HUES48 (cell line): ENCODE results near the gene HOXB8.
A peak's percentile ranks its signal among the peaks of the same experiment; 100 is the strongest.

Experiments
- H3K27ac ChIP-seq: one replicate; pipeline ENCODE4 v1.7.0; 2013; ENCODE audit warnings: low read depth, low read length, inconsistent platforms
- H3K27me3 ChIP-seq: 2 replicates; pipeline ENCODE4 v1.6.1; 2013; ENCODE audit warnings: mild to moderate bottlenecking, low read length; ENCODE audit not compliant: control insufficient read depth, insufficient read depth
- H3K36me3 ChIP-seq: 2 replicates; pipeline ENCODE4 v1.6.1; 2013; ENCODE audit warnings: low read length; ENCODE audit not compliant: control insufficient read depth, insufficient read depth
- H3K4me1 ChIP-seq: 2 replicates; pipeline ENCODE4 v1.6.1; 2013; ENCODE audit warnings: mild to moderate bottlenecking, low read length; ENCODE audit not compliant: control insufficient read depth, insufficient read depth
- H3K4me3 ChIP-seq: 2 replicates; pipeline ENCODE4 v1.5.1; 2013; ENCODE audit warnings: mild to moderate bottlenecking, low read depth, low read length
- H3K9ac ChIP-seq: 2 replicates; pipeline ENCODE4 v1.6.1; 2013; ENCODE audit warnings: mild to moderate bottlenecking, low read depth, low read length, moderate library complexity
- H3K9me3 ChIP-seq: 2 replicates; pipeline ENCODE4 v1.6.1; 2013; ENCODE audit warnings: low read length; ENCODE audit not compliant: control insufficient read depth, insufficient read depth

HOXB8 gene

GRCh38 chr17:48612854-48613691 is 2.0 kb downstream of the HOXB8 start:
- Histone ChIP-seq H3K4me1 (peaks cover 7% of the 10 kb centered on the region; the same call in 1 of the 2 replicates), H3K9me3 (no peaks in the 10 kb centered on the region), H3K27ac (no peak overlapping the region), H3K27me3 (peaks cover 100% of the 10 kb centered on the region), H3K4me3 (no peak overlapping the region), H3K9ac (no peak overlapping the region), H3K36me3 (no peaks in the 10 kb centered on the region)

- Histone ChIP-seq H3K27me3 (peaks cover 100% of the 10 kb centered on the region), H3K9ac (no peak overlapping the region), H3K4me1 (peaks cover 7% of the 10 kb centered on the region; the same call in 1 of the 2 replicates), H3K9me3 (no peaks in the 10 kb centered on the region), H3K4me3 (no peak overlapping the region), H3K36me3 (no peaks in the 10 kb centered on the region), H3K27ac (no peak overlapping the region)
Observed at GRCh38 chr17:48612456-48612853, 2.6 kb downstream of the HOXB8 start.

GRCh38 chr17:48611681-48612455 is 3.2 kb downstream of the HOXB8 start:
- no peaks in the 10 kb centered on the region for H3K9me3 ChIP-seq
- H3K27ac ChIP-seq, result no peak overlapping the region
- H3K27me3 ChIP-seq, result peaks cover 100% of the 10 kb centered on the region
- peaks cover 7% of the 10 kb centered on the region; the same call in 1 of the 2 replicates for H3K4me1 ChIP-seq
- H3K4me3 ChIP-seq, result no peak overlapping the region
- no peaks in the 10 kb centered on the region for H3K36me3 ChIP-seq
- H3K9ac ChIP-seq, result no peak overlapping the region

- 0 out of 2 replicates have a peak overlapping the region, but pooled peaks have one; percentile 51 for H3K4me3 ChIP-seq
Observed at GRCh38 chr17:48611213-48611612, 3.9 kb downstream of the HOXB8 start.

GRCh38 chr17:48610282-48611211 is 4.5 kb downstream of the HOXB8 start, which contains the start of gene HOXB7:
TSS of gene HOXB7 (minus strand) at chr17:48611017. CDS start at chr17:48610918, 99 bp downstream.
- Histone ChIP-seq H3K27me3 (peaks cover 100% of the 10 kb centered on the region), H3K36me3 (no peaks in the 10 kb centered on the region), H3K4me3 (peak within 1 kb of the TSS; percentile 51), H3K9me3 (no peaks in the 10 kb centered on the region), H3K27ac (no peak within 1 kb of the TSS), H3K9ac (no peak within 1 kb of the TSS), H3K4me1 (peaks cover 7% of the 10 kb centered on the region; the same call in 1 of the 2 replicates)

More at GRCh38 chr17:48611213-48611612, 3.9 kb downstream of the HOXB8 start:
- no peak overlapping the region for H3K9ac ChIP-seq
- no peak overlapping the region for H3K27ac ChIP-seq
- no peaks in the 10 kb centered on the region for H3K36me3 ChIP-seq
- H3K9me3 ChIP-seq, result no peaks in the 10 kb centered on the region
- peaks cover 100% of the 10 kb centered on the region for H3K27me3 ChIP-seq
- peaks cover 7% of the 10 kb centered on the region; the same call in 1 of the 2 replicates for H3K4me1 ChIP-seq

GRCh38 chr17:48609759-48610281 is 5.3 kb downstream of the HOXB8 start:
- Histone ChIP-seq H3K4me1 (peaks cover 7% of the 10 kb centered on the region; the same call in 1 of the 2 replicates), H3K36me3 (no peaks in the 10 kb centered on the region), H3K4me3 (no peak overlapping the region), H3K27me3 (peaks cover 100% of the 10 kb centered on the region), H3K9me3 (no peaks in the 10 kb centered on the region), H3K27ac (no peak overlapping the region), H3K9ac (no peak overlapping the region)

- Histone ChIP-seq H3K36me3 (no peaks in the 10 kb centered on the region), H3K4me1 (peaks cover 7% of the 10 kb centered on the region; the same call in 1 of the 2 replicates), H3K9me3 (no peaks in the 10 kb centered on the region), H3K4me3 (no peak overlapping the region), H3K9ac (no peak overlapping the region), H3K27me3 (peaks cover 100% of the 10 kb centered on the region), H3K27ac (no peak overlapping the region)
Observed at GRCh38 chr17:48609033-48609432, 6.1 kb downstream of the HOXB8 start.

- H3K9ac ChIP-seq, result no peak overlapping the region
- H3K27me3 ChIP-seq, result peaks cover 100% of the 10 kb centered on the region
- H3K4me1 ChIP-seq, result peaks cover 7% of the 10 kb centered on the region; the same call in 1 of the 2 replicates
- no peak overlapping the region for H3K27ac ChIP-seq
- H3K4me3 ChIP-seq, result no peak overlapping the region
- H3K9me3 ChIP-seq, result no peaks in the 10 kb centered on the region
- no peaks in the 10 kb centered on the region for H3K36me3 ChIP-seq
Observed at GRCh38 chr17:48608494-48608834, 6.6 kb downstream of the HOXB8 start.

GRCh38 chr17:48606892-48607614 is 8.0 kb downstream of the HOXB8 start:
- no peaks in the 10 kb centered on the region for H3K9me3 ChIP-seq
- no peak overlapping the region for H3K4me3 ChIP-seq
- peaks cover 7% of the 10 kb centered on the region; the same call in 1 of the 2 replicates for H3K4me1 ChIP-seq
- no peaks in the 10 kb centered on the region for H3K36me3 ChIP-seq
- H3K9ac ChIP-seq, result no peak overlapping the region
- peaks cover 100% of the 10 kb centered on the region for H3K27me3 ChIP-seq
- H3K27ac ChIP-seq, result no peak overlapping the region
